ENCODE results near the gene AKR1E2.
"Not testable (repeated sequence)": the region's sequence is repeated elsewhere in the genome, so short reads cannot be mapped to it uniquely, and the experiment has no call there.

The AKR1E2 gene

DNA sequence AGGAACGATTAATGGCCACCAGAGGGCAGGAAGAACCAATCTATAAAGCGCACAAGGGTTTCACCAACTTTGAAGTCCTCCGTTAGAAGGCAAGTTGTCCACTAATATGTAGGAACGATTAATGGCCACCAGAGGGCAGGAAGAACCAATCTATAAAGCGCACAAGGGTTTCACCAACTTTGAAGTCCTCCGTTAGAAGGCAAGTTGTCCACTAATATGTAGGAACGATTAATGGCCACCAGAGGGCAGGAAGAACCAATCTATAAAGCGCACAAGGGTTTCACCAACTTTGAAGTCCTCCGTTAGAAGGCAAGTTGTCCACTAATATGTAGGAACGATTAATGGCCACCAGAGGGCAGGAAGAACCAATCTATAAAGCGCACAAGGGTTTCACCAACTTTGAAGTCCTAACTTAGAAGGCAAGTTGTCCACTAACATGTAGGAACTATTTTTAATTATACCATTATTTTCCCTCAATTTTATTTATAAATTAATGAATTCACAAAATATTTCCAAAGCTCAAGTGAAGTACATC, 10.3 kb upstream of the AKR1E2 start:
- not testable (repeated sequence) for DNase-seq

DNA sequence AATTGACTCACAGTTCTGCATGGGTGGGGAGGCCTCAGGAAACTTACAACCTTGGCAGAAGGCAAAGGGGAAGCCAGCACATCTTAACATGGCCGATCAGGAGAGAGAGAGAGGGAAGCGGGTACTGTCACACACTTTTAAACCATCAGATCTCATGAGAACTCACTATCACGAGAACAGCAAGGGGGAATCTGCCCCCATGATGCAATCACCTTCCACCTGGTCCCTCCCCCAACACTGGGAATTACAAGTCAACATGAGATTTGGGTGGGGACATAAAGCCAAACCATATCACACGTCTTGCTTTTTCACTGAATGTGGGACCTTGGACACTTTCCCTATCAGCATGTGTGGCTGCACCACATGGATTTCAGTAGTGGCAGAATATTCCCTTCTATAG, 9.0 kb upstream of the AKR1E2 start:
- DNase-seq: no peak

DNA sequence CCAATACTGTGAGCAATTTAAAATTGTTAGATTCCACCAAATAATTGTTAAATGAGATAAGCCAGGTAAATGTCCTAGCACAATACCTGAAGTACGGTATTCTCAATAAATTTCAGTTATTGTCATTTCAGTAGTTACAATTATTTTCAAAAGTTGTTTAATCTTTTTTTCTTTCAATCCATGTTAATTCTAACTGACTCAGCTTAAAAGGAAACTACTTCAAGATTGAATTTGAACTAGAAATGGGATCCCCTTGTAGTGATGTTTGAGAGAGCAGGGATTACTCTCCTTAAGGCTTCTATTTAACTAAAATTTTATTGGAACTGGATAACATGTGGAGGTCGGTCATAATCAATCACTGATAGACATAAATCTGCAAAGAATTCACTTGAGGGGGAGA, 6.9 kb upstream of the AKR1E2 start:
- no peak for DNase-seq

DNA sequence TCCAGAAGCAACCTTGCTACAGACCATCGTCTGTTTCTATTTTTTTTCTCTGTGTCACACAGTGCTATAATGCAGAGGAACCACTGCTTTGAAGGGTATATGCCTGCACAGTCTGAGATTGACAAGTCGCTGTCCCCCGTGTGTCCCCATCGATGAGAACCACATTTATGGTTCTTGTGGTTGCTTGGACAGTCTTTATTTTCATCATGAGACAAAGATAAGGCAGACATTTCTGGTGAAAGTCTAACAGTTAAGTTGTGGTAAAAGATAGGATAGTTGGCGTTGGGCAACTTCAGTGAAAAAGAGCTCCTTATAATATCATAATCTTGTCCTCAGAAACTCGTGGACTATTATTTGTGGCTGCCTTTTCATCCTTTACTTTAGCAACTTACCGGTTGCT, 6.3 kb upstream of the AKR1E2 start:
- DNase-seq: no peak

DNA sequence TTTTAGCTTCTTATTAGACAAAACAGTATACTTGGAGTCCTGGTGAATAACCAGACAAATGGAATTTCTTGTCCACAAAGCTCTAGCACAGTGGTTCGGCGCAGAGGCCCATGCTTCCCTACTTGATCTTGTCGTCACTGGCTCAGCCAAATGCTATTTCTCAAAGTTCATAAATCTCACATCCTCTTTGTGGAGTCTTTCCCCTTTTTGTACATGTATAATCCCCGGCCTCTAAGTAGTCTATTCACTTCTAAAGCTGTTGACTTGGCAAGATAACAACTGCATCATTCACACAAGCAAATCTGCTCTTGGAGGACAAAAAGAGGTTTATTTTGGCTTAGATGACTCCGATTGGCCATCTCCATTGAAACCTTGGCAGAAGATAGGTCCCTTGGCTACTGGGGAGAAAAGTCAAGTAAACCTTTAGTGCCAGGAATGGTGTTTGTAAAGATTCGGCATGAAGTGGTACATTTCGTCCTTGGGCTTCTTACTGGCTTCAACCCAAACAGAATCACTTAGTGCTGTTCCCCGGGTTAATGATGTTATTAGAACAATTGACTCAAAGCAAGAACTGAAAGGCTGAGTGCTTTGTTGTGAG, 5.1 kb upstream of the AKR1E2 start:
- DNase-seq: no peak

DNA sequence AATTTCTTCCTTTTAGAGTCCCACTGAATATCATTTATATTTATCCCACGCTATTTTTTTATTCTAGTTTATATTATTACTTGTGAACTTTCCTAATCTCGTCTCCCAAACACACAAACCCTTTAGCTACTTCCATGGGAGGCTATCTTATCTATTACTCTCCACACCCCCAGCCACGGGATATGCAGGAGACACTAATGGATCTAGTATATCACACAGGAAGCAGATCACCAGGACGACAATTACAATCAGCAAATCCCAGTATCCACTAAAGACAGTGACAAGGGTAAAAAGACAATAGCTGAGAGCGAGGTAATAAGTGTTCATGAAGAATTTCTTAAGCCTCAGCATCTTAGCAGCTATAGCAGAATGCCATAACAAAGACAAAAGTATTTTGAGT, 3.8 kb upstream of the AKR1E2 start:
- no peak for DNase-seq

DNA sequence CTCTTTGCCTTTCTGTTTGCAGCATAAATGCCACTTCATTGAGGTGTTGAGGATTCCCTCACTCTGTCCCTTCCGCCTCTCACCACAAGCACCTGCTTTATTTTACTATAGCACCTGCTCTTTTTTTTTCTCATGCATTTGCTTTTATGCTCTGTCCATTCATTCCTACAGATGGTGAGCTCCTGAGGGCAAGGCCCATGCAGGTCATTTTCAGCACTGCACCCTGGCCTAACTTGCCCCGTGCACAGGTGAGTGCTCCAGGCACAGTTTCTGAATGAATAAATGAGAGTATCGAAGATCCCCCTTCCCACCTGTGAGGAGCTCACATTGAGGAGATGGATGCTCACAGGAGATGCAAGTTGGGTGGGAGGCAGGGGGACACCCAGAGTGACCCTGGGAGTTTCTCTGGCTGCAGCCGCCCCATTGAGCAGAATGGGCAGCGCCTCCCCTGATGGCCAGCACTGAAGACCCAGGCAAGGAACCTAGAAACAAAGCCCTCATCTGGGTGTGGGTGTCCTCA, 1.2 kb upstream of the AKR1E2 start:
- DNase-seq: no peak

DNA sequence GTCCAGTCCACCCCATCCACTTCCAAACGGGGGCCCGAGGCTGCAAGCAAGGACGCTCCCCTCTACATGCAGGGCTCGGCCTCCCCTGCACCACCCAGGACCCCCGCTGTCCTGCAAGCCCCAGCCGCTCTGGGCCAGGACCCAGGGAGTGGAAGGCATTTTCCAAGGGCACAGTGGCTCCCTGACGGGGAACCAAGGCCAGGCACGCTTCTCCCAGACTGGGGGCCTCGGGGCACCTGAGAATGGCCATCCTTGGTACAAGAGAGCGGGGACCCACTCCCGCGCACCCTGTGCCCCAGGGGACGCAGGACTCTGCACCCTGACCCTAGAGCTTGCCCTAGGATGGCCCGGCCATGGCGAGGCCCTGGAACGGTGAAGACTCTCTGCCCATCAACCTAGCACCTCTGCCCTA, 545 bp upstream of the AKR1E2 start:
- DNase-seq: no peak

DNA sequence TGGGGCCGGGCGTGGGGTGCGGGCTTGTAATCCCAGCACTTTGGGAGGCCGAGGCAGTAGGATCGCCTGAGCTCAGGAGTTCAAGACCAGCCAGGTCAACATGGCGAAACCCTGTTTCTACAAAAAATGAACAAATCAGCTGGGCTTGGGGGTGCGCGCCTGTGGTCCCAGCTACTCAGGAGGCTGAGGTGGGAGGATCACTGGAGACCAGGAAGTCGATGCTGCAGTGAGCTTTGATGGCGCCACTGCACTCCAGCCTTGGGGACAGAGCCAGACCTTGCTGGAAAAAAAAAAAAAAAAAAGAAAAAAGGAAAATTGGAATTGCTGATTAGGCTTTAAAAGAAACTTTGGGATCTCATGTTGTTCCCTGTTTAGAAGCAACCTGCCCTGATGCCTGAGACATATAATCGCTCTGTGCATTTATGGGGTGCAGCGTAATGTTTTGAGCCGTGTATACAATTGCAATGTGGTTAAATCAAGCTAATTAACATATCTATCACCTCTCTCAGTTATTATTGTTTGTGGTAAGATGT, 851 bp downstream of the AKR1E2 start:
- DNase-seq: no peak

DNA sequence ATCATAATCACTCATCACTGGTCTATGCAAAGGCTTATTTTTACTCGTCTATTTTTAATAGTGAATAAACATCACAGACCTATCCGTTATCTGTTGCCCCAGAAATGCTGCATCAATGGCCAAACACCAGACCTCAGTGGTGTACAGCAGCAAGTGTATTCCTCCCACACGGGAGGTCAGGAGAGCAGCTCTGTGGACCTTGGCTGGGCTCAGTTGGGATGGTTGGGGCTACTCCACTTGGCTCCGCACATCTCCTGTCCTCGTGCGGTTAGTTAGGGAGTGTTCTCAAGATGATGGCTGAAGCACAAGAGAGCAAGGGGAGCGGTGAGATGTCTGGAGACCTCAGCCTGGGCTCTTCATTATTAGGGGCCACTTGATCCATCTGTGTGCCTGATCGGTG, 2.0 kb downstream of the AKR1E2 start:
- DNase-seq: no peak

DNA sequence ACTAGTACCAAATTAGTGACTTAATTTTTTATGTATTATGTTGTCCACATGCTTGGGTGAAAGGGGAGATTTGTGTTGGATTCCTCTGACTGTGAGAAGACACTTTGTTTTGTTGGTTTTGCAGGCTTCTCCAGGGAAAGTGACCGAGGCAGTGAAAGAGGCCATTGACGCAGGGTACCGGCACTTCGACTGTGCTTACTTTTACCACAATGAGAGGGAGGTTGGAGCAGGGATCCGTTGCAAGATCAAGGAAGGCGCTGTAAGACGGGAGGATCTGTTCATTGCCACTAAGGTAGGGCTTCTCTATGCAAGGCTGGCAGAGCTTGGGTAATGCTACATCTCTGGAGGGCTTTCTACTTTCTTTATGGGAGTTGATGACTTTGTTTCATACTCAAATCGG, 4.5 kb downstream of the AKR1E2 start:
- no peak for DNase-seq

DNA sequence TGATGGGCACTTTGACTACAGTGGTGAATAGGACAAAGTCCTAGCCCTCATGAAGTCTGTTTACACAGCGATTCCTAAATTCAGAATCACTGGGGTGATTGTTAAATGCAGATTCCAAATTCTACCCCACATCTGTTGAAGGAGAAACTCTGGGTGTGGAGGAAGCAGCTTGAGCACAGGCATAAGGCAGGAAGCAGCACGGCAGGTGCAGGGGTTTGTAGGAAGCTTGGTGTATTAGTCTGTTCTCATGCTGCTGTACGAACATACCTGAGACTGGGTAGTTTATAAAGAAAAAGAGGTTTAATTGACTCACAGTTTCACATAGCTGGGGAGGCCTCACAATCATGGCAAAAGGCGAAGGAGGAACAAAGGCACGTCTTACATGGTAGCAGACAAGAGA, 5.1 kb downstream of the AKR1E2 start:
- no peak for DNase-seq

DNA sequence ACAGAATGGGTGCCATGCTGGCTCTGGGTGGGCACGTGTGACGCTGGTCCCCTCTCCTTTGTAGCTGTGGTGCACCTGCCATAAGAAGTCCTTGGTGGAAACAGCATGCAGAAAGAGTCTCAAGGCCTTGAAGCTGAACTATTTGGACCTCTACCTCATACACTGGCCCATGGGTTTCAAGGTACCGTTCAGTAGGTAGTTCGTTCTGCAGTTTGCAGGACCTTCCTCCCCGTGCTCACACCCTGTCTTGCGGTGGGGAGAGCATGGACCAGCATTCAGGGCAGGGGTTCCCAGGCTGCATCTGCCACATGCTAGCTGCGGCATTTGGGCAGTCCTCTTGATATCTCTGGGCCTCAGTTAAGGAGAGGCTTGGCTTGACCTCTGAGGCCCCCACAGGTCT, 7.3 kb downstream of the AKR1E2 start:
- no peak for DNase-seq

DNA sequence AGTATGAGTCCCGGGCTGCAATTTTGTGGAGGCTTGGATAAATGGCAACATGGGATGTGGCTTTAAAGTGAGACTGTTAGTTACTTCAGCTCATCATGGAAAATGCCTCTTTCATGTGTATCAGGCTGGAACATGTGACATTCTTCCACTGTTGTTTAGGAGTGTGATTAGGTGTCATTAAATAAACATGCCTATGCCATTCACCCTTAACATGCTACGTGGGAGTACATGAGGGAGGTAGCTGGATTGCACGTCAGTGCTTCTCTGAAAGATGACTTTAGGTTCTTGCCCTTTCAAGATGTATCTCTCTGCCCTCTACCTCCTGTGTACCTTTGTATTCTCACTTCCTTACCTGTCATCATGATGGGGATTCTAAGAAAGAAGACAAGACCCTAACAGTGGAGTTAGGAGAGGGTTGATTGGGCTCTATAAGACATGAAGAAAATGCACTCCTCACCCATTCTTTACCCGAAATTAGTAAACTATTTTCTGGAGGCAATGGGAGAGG, 8.9 kb downstream of the AKR1E2 start:
- no peak for DNase-seq

DNA sequence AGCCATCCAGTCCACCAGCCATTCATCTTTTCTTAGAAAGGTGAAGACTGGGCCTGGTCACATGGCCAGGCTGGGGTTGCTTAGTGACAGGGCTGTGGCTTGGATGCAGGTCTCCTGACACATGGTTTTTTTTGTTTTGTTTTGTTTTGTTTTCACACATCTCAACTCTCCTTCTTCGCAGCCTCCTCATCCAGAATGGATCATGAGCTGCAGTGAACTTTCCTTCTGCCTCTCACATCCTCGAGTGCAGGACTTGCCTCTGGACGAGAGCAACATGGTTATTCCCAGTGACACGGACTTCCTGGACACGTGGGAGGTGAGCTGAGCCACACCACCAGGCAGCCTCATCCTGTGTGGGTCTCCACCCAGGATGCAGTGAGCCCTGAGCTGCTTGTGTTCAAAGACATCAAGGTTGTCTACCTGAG, 9.5 kb downstream of the AKR1E2 start:
- DNase-seq: no peak

DNA sequence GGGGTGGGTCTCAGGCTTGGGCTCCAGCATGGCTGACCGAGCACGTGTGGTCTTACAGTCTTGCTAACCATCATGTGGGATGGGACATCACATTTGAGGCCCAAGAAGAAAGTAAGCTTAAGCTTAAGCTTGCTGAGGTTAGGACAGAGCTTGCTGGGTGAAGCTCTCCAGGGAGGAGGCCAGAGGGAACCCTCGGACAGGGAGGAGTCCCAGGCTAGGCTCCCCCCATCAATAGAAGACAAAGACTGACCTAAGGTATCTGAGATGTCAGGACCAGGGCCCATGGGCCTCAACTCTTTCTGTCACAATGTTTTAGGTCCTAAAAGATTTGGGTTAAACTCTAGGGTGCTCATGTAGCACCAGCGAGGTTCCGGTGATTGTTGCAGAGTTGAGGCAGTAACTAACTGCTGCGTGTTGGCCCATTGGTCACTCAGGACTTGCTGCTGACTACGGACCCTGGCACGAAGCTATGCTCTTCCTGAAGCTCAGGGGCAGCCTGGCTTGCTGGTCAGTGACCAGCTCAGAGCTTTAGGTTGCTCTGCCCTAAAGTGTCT, 10.5 kb downstream of the AKR1E2 start:
- no peak for DNase-seq

DNA sequence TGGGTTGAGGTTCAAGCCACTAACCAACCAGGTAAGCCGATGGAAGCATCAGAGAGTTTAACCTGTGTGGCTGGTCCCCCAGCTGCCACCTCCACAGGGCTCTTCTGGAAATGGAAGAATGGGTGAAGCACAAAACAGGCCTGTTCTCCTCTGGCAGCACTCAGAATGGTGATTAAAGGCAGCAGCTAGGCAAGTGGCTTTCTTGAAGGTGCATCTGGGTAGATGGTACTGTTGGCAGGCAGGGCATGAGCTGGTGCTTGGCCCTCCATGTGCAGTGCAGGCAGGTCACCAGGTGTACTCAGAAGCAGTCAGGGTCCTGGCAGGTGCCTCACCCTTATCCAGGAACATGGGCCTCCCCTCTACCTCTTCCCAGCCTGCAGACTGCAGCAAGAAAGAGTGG, 11.5 kb downstream of the AKR1E2 start:
- no peak for DNase-seq

DNA sequence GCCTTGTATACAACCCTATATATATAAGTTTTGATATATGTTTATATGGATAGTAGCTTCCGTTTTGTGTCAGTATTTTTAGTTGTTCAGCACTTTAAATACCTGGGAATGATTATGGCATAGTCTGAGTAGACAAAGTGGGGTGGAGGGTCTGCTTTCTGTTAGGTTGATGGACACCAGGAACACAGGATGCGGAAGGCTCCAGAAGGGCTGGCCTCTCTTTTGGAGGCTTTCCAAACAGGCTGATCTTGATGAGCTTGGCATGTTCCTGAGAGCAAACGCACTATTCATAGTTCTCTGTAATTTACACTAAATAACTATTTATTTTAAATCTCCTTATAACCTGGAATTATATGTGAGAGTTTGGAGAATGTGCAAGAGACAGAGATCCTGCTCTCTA, 12.7 kb downstream of the AKR1E2 start:
- DNase-seq: no peak

DNA sequence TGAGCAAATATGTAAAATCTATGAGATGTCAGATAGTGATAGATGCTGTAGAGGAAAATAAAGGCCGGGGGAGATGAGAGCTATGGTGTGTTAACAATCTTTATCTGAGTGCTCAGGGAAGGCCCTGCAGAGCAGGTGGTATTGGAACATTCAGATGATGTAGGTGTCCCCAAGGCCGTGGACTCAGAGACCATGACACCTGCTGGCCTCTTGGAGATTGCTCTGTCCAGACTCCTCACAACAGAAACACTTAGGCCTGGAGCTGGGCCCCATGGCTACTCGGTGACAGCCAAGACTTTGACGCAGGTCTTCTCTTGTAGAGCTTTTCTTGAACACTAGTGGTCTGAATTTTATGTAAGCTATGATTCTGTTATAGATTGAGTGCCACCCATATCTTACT, 13.3 kb downstream of the AKR1E2 start:
- DNase-seq: no peak

DNA sequence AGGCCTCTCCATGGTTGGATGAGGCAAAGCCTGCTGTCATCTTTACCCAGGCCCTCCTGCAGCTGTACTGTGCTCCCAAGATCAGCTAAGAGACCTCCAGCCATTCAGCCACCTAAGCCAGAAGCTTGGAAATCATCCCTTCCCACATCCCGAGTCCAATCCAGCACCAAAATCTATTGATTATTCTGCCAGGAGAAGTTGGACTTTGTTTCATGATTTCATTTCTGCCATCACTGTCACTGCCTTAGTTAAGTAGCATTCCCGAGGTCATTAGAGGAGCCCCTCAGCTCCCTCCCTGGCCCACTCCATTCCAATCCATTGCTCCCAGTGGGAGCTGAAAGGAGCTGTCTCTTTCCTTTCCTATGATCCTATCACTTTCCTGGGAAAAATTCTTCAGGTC, 14.1 kb downstream of the AKR1E2 start:
- DNase-seq: no peak

DNA sequence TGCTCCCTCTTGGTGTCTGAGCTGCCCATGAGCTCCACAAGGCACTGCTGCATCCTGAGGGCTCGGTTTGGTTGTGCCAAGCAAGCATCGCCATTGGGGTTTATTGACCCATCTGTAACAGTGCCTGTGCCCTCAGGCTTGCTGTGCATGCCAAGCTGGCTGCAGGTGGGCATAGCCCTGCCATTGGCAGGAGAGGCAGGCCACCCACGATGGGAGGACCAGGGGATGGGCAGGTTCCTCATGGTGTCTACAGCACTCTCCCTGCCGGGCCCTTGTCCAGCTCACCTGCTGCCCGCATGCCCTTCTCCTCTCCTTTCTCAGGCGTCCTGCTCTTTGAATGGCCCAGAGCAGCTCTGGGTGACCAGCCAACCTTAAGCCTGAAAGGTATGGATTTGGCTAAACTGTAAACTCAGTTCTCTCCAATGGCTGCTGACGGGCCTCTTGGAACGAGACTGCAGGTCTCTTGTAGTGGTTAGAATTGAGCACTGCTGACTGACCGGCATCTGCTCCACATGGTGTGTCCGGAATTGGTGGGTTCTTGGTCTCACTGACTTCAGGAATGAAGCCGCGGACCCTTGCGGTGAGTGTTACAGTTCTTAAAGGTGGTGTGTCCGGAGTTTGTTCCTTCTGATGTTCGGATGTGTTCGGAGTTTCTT, 17.6 kb downstream of the AKR1E2 start:
- no peak for DNase-seq

DNA sequence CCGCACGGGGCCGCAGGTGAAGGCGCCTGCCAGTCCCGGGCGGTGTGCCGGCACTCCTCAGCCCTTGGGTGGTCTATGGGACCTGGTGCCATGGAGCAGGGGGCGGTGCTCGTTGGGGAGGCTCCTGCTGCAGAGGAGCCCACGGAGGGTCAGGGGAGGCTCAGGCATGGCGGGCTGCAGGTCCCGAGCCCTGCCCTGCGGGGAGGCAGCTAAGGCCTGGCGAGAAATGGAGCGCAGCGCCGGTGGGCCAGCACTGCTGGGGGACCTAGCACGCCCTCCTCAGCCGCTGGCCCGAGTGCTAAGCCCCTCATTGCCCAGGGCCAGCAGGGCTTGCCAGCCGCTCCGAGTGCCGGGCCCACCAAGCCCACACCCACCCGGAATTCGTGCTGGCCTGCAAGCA, 18.9 kb downstream of the AKR1E2 start:
- DNase-seq: no peak

DNA sequence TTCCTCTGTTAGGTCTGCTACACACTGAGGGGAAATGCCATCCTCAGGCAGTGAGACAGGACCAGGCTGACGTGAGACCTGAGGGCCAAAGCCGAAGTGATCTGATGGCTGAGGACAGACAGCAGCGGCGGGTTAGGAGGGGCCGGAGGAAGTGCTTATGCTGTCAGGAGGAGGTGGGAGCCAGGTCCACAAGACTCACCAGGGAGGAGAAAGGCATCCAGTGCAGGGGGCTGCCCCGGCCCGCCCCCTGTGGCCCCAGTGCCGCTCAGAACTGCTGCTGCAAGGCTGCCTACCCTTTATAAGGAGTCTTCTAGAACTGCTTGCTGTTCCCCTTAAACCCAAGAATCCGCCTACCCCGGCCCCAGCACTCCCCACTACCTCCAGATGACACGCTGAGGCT, 19.8 kb downstream of the AKR1E2 start:
- DNase-seq: no peak

DNA sequence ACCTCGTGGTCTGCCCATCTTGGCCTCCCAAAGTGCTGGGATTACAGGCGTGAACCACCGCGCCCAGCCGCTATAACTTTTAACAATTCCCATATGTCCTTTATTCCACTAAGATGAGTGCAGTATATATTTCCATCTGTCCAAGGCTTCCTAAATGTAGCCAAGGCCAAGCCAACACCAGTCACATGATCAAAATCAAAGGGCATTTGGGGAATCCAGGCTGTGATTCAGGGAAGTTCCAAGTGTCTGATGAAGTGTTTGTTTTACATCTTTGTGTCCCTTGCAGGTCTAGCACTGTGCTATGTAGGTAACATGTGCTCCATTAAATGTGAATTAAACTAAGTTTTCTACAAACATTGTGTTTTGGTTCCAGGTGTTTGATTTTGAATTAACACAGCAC, 20.8 kb downstream of the AKR1E2 start:
- no peak for DNase-seq

Data from left hindlimb (tissue), 1 donor.